CD4-positive, alpha-beta T cell treated with Interleukin-6 for 4 hours (primary cell): ENCODE results near the gene DNAAF2.

ENCODE experiments used
- DNase-seq: peaks from one replicate; pipeline ENCODE4 v3.0.0-alpha.2; 2020; ENCODE audit warnings: mixed read lengths

Gene DNAAF2

DNA sequence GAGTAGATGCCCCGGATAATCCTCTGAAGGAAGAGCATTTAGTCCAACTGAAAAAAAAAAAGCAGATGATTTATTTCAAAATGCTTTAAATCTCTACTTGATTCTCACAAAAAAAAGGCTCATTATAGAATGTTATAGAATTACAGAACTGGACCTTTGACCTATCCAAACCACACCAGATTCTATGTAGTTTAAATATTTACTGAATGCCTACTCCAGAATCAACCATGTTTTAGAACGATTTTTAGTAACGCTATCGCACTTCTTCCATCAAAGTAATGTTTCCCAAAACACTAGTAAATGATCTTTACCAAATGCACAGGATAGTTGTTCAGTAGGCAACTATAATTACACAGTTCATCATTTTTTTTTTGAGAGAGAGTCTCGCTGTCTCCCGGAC lies 51.4 kb downstream of the DNAAF2 start:
- DNase-seq, result no peak

GRCh38 chr14:49582113-49582977 lies 52.7 kb downstream of the DNAAF2 start:
- DNase-seq, result no peak

GRCh38 chr14:49581209-49582112 lies 53.6 kb downstream of the DNAAF2 start:
- DNase-seq, result no peak

DNA sequence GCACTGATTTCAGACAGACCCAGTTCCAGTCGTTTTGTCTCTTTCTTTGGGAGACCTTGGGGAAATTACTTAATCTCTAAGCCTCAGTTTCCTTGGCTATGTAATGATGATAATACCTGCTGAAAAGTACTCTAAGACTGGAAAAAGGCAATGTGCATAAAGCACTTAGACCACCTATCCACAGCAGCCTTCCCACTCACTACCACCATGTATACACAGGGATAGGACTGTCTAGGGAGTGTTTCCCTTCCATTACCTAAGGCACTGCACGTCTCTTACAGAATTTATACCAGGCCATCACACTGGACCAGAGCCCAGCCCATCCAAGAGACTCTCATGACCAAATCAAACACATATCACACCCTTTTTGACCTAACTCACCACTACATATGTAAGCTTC lies 55.2 kb downstream of the DNAAF2 start:
- DNase-seq, result no peak

DNA sequence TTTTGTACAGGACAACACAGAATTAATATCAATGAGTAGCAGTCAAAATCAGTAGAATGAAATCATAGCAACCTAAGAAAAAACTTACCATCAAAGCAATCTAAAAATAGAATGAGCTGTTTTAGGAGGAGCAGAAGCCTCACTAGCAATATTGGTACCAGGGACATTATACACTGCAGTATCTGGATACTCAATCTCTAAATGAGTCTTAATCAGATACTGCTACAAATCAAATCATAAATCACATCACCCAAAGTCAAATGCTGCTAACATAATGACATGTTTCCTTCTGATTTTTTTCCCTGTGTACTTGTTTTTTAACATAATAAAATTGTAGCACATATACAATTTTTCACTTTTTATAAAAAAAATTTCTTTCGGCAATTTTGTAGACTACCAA lies 56.9 kb downstream of the DNAAF2 start:
- DNase-seq, result no peak
